IMR-90 (cell line): Measurements from ENCODE around the gene THBS4. TPM values are rescaled to one million over a fixed set of nuclear protein-coding genes. Genes with fewer than 3 reads are reported as not detected.

Experiments used
- ATAC-seq: fragments of 200-7000 bp; cut with Tn5 transposase; 2 replicates; pipeline ENCODE4 v1.9.1; 2020; ENCODE audit warnings: low read depth, mild to moderate bottlenecking, moderate library complexity
- BruUV-seq: library from RNA; stranded (reverse); fragments of 400-500 nt; replicated peaks from 2 replicates; lab custom pipeline; 2021; lab: Mats Ljungman, UMichigan
- CTCF ChIA-PET: fragments of 300-600 bp; formaldehyde crosslinking; extraction: SDS; loops from one replicate; lab custom pipeline; 2021; ENCODE audit warnings: antibody characterized with exemption; lab: Yijun Ruan, JAX
- POLR2A ChIA-PET: fragments of 300-600 bp; sonication (Branson Sonifier 250); formaldehyde crosslinking; loops from one replicate; lab custom pipeline; 2022; ENCODE audit warnings: antibody characterized with exemption; ENCODE audit not compliant: unreplicated experiment; lab: Charles Lee
- DNase-seq: peaks from one replicate; pipeline ENCODE4 v3.0.0; 2013
- H2AFZ ChIP-seq: replicated peaks from 2 replicates; pipeline ENCODE3; 2013; ENCODE audit warnings: low read length, mild to moderate bottlenecking; ENCODE audit not compliant: poor library complexity
- H2AK5ac ChIP-seq: 2 replicates; pipeline ENCODE4 v1.6.1; 2013; ENCODE audit warnings: low read depth, low read length, inconsistent platforms
- H2AK9ac ChIP-seq: replicated peaks from 2 replicates; pipeline ENCODE3; 2013; ENCODE audit warnings: mild to moderate bottlenecking, low read depth, low read length, moderate library complexity; ENCODE audit not compliant: poor library complexity
- H2BK120ac ChIP-seq: 2 replicates; pipeline ENCODE4 v1.6.1; 2013; ENCODE audit warnings: low read depth, low read length, inconsistent platforms
- H2BK15ac ChIP-seq: 3 replicates; pipeline ENCODE4 v1.6.1; 2013; ENCODE audit warnings: low read depth, low read length, inconsistent platforms
- H2BK20ac ChIP-seq: 2 replicates; pipeline ENCODE4 v1.6.1; 2013; ENCODE audit warnings: low read depth, mild to moderate bottlenecking, inconsistent platforms, low read length, moderate library complexity
- H2BK5ac ChIP-seq: 2 replicates; pipeline ENCODE4 v1.6.1; 2013; ENCODE audit warnings: mild to moderate bottlenecking, low read depth, low read length, inconsistent platforms; ENCODE audit not compliant: poor library complexity, severe bottlenecking
- H3K14ac ChIP-seq: replicated peaks from 2 replicates; pipeline ENCODE4 v1.6.1; 2013; ENCODE audit warnings: low read depth, low read length, inconsistent platforms
- H3K18ac ChIP-seq: 2 replicates; pipeline ENCODE4 v1.6.1; 2013; ENCODE audit warnings: low read depth, low read length, control low read depth
- H3K23ac ChIP-seq: 2 replicates; pipeline ENCODE4 v1.6.1; 2013; ENCODE audit warnings: low read depth, low read length, inconsistent platforms
- H3K27ac ChIP-seq: 2 replicates; pipeline ENCODE4 v1.5.1; 2013; ENCODE audit warnings: mild to moderate bottlenecking, control low read depth, low read length; ENCODE audit not compliant: insufficient read depth
- H3K27me3 ChIP-seq: 2 replicates; pipeline ENCODE4 v1.6.1; 2013; ENCODE audit warnings: low read length; ENCODE audit not compliant: control insufficient read depth, insufficient read depth
- H3K36me3 ChIP-seq: 2 replicates; pipeline ENCODE4 v1.6.1; 2013; ENCODE audit warnings: low read length, mixed read lengths; ENCODE audit not compliant: control insufficient read depth, insufficient read depth
- H3K4ac ChIP-seq: 2 replicates; pipeline ENCODE4 v1.6.1; 2013; ENCODE audit warnings: low read depth, low read length, inconsistent platforms
- H3K4me1 ChIP-seq: 2 replicates; pipeline ENCODE4 v1.6.1; 2013; ENCODE audit warnings: low read length, mixed read lengths; ENCODE audit not compliant: control insufficient read depth, insufficient read depth
- H3K4me2 ChIP-seq: 2 replicates; pipeline ENCODE4 v1.6.1; 2013; ENCODE audit warnings: low read depth, mild to moderate bottlenecking, control low read depth, low read length, moderate library complexity
- H3K4me3 ChIP-seq: 2 replicates; pipeline ENCODE4 v1.5.1; 2013; ENCODE audit warnings: low read depth, mild to moderate bottlenecking, control low read depth, low read length, moderate library complexity; ENCODE audit not compliant: insufficient read depth
- H3K56ac ChIP-seq: 2 replicates; pipeline ENCODE4 v1.6.1; 2013; ENCODE audit warnings: low read length, inconsistent platforms; ENCODE audit not compliant: insufficient read depth; ENCODE audit errors: extremely low read depth
- H3K79me1 ChIP-seq, 2 experiments: 2 replicates each; pipeline ENCODE4 v1.6.1; 2013; ENCODE audit warnings: low read length in 2 of 2, inconsistent platforms in 1 of 2, low read depth in 1 of 2
- H3K9ac ChIP-seq: 2 replicates; pipeline ENCODE4 v1.6.1; 2013; ENCODE audit warnings: low read depth, low read length, control low read depth
- H3K9me1 ChIP-seq: 2 replicates; pipeline ENCODE4 v1.6.1; 2013; ENCODE audit warnings: low read length, inconsistent platforms; ENCODE audit not compliant: insufficient read depth
- H3K9me3 ChIP-seq: 2 replicates; pipeline ENCODE4 v1.6.1; 2013; ENCODE audit warnings: low read length; ENCODE audit not compliant: control insufficient read depth, insufficient read depth
- H4K20me1 ChIP-seq: 2 replicates; pipeline ENCODE4 v1.6.1; 2013; ENCODE audit warnings: low read length, inconsistent platforms; ENCODE audit not compliant: insufficient read depth
- H4K5ac ChIP-seq: 2 replicates; pipeline ENCODE4 v1.6.1; 2013; ENCODE audit warnings: mild to moderate bottlenecking, low read depth, low read length, control low read depth
- H4K8ac ChIP-seq, 2 experiments: 2 replicates each; pipeline ENCODE4 v1.6.1; 2013; ENCODE audit warnings: low read depth in 2 of 2, low read length in 2 of 2, control low read depth in 1 of 2, inconsistent platforms in 1 of 2
- H4K91ac ChIP-seq: 2 replicates; pipeline ENCODE4 v1.6.1; 2013; ENCODE audit warnings: low read depth, low read length, inconsistent platforms; ENCODE audit not compliant: insufficient read depth
- BHLHE40 ChIP-seq: fragments of 150-350 bp; IDR thresholded peaks from 2 replicates; pipeline ENCODE4 v1.6.1; 2016; ENCODE audit warnings: mild to moderate bottlenecking, low read depth, low read length
- CEBPB ChIP-seq: IDR thresholded peaks from 2 replicates; pipeline ENCODE4 v1.6.1; 2012; ENCODE audit warnings: low read depth, low read length, improper control_type of control experiment
- CHD1 ChIP-seq: IDR thresholded peaks from 2 replicates; pipeline ENCODE4 v1.6.1; 2012; ENCODE audit warnings: low read depth, low read length, improper control_type of control experiment
- MAFK ChIP-seq: IDR thresholded peaks from 2 replicates; pipeline ENCODE4 v1.6.1; 2012; ENCODE audit warnings: low read depth, low read length, improper control_type of control experiment
- NFE2L2 ChIP-seq: fragments of 150-350 bp; IDR thresholded peaks from 2 replicates; pipeline ENCODE4 v1.6.1; 2016; ENCODE audit warnings: low read depth, mild to moderate bottlenecking, low read length
- RAD21 ChIP-seq: IDR thresholded peaks from 2 replicates; pipeline ENCODE4 v1.6.1; 2012; ENCODE audit warnings: low read length, improper control_type of control experiment
- RCOR1 ChIP-seq: IDR thresholded peaks from 2 replicates; pipeline ENCODE4 v1.6.1; 2012; ENCODE audit warnings: mild to moderate bottlenecking, low read length, improper control_type of control experiment; ENCODE audit not compliant: insufficient replicate concordance
- RFX5 ChIP-seq: IDR thresholded peaks from 2 replicates; pipeline ENCODE4 v1.8.0; 2012; ENCODE audit warnings: low read depth, mild to moderate bottlenecking, low read length, moderate library complexity
- WGBS, 2 experiments: methylation state at CpG; one replicate each; pipeline versions ENCODE4 v1.1.5 to v1.1.7; 2013; ENCODE audit warnings: missing lambda C conversion rate in 2 of 2; ENCODE audit not compliant: insufficient read length in 1 of 2; ENCODE audit errors: extremely low coverage in 2 of 2; 5-methylcytosine and 5-hydroxymethylcytosine counted together
- dilution Hi-C: fragments of 300-500 bp; cut with HindIII; formaldehyde crosslinking; loops from one replicate; pipeline ENCODE4 v1.14.3; 2018; ENCODE audit warnings: low sequenced_read_pairs; ENCODE audit not compliant: unreplicated experiment
- in situ Hi-C: fragments of 300-500 bp; cut with MboI; formaldehyde crosslinking; loops from 3 replicates; pipeline ENCODE4 v1.14.3; 2019; ENCODE audit warnings: low sequenced_read_pairs, inconsistent platforms, mixed read lengths
- intact Hi-C: fragments of 100-400 bp; cut with micrococcal nuclease; formaldehyde crosslinking; loops from 2 replicates; pipeline ENCODE4 v1.10.0; 2022
- polyA plus RNA-seq, 3 experiments: library from polyadenylated mRNA; depleted of rRNA; stranded (reverse); fragments of >200 nt; gene quantifications; 2 replicates each; pipeline ENCODE4 v1.2.3, GENCODE V29; 2012; ENCODE audit warnings: low replicate concordance in 1 of 3
- total RNA-seq: library from RNA; depleted of rRNA; stranded (reverse); fragments of >200 nt; gene quantifications from 2 replicates; pipeline ENCODE4 v1.2.3, GENCODE V29; 2012
- TF ChIP-seq, protein P1 (sequence below): fragments of 150-350 bp; IDR thresholded peaks from 2 replicates; pipeline ENCODE4 v1.6.1; 2016; ENCODE audit warnings: low read depth, mild to moderate bottlenecking, low read length, moderate library complexity, borderline replicate concordance
- TF ChIP-seq, protein P2 (sequence below): fragments of 150-350 bp; IDR thresholded peaks from 2 replicates; pipeline ENCODE4 v1.6.1; 2017; ENCODE audit warnings: mild to moderate bottlenecking, antibody characterized with exemption, low read length, low read depth

THBS4 gene
- total and polyA plus RNA-seq, 2 of the 4 experiments (the other 2 are of a cell fraction) = 0.90 to 0.92 TPM

DNA sequence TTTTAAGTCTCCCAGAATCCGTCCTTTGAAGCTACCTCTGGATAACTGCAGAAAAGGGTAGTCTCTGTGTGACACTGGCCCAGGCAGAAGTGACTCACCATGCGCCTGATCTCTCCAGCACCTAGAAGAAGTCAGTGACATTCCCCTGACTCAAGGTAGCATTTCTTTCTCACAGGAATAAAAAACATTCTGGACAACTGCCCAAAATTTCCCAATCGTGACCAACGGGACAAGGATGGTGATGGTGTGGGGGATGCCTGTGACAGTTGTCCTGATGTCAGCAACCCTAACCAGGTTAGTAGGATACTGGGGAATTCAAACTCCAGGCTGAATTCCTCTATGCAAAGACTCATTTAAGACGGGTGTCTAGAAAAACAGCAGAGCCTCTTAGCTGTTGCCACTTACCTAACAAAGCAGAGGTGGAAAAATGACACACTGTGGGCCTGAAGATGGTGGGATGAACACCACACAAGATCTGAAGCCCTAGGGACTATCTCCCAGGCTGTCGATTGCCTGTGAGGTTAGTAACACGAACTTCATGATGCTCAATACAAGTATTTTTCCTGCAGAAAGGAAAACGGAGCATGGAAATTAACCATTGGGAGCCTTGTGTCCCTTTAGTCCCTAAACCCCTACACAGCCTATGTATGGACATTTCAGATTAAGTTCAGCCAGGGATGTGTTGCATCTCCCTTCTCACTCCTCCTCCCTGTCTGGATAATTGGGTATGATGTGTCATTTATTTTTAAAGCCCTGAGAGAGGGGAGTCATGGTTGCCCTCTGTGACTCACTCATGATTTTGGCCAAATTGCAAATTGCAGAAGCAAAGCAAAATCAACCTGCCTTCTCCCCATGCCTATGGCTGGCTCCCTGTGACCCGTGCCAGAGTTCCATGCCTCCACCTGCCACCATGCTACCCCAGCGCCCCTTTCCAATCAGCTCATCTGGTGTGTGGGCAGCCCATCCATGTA is 37.2 kb downstream of the THBS4 start (continued):
- TF ChIP-seq BHLHE40 = no peak
- no peak for TF ChIP-seq RFX5

DNA sequence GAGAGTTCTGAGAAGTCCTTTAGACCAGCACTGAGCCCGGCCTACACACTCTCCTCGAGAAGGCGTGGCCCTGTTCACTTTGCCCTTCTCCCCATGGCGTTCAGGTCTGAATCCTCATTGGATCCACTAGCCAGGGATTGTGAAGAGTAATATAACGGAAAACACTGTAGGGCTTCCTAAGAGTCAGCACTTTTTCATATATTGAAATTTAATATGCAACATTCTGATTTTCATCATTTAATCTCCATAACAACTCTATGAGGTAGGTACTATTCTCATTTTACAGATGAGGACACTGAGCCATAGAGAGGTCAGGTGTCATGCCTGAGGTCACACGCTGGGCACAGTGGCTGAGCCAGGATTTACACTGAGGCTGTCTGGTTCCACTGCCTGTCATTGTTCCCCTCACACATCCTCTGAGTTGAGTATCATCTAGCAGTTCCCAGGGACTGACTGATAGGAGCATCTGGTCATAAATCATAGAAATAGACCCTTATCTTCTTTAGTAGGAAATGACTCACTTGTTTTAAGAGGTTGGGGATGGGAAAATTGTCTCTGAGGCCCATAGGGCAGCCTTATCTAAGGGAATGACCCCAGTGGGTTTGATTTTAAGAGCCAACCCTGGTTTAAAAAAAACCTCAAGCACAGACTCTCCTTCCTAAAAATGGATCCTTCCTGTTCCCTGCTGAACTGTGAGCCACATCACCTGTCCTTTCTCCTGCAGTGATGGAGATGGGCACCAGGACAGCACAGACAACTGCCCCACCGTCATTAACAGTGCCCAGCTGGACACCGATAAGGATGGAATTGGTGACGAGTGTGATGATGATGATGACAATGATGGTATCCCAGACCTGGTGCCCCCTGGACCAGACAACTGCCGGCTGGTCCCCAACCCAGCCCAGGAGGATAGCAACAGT is 41.2 kb downstream of the THBS4 start:
- Histone ChIP-seq H4K8ac (no peak overlapping the region), H3K9ac (no peak overlapping the region), H4K91ac (no peak overlapping the region), H2BK20ac (no peak overlapping the region), H3K18ac (no peak overlapping the region), H3K4me1 (no peaks in the 10 kb centered on the region), H3K14ac (no peak overlapping the region), H3K27me3 (peaks cover 3% of the 10 kb centered on the region), H2AK5ac (no peak overlapping the region; the same call in 1 of the 2 replicates), H3K56ac (no peak overlapping the region), H3K4me2 (no peak overlapping the region), H2BK15ac (no peak overlapping the region), H2AFZ (no peak overlapping the region), H3K27ac (no peak overlapping the region), H4K20me1 (no peaks in the 10 kb centered on the region), H2BK5ac (no peak overlapping the region), H2AK9ac (no peak overlapping the region), H3K23ac (no peak overlapping the region), H4K5ac (no peak overlapping the region), H3K9me1 (peaks cover 2% of the 10 kb centered on the region; the same call in 1 of the 2 replicates), H3K9me3 (no peaks in the 10 kb centered on the region), H3K36me3 (no peaks in the 10 kb centered on the region), H3K4ac (no peak overlapping the region), H3K4me3 (no peak overlapping the region), H2BK120ac (no peak overlapping the region), H3K79me1 (no peaks in the 10 kb centered on the region)
- 78% methylated on average over 4 of the region's 10 CpGs; no CpG with 5 or more reads in 1 of the 2 experiments for WGBS, 2 experiments
- in situ Hi-C loops (no loop called here), intact Hi-C loops (no loop called here), dilution Hi-C loops (no loop called here)
- no peak for ATAC-seq
- POLR2A ChIA-PET = no interaction called here
- CTCF ChIA-PET = no interaction called here
- DNase-seq = peak; percentile 19
- BruUV-seq = no TSS peak
- TF ChIP-seq RCOR1 (no peak), MAFK (no peak), CHD1 (no peak), RAD21 (no peak), RFX5 (no peak), CEBPB (no peak), NFE2L2 (no peak)
- TF ChIP-seq, protein P1, sequence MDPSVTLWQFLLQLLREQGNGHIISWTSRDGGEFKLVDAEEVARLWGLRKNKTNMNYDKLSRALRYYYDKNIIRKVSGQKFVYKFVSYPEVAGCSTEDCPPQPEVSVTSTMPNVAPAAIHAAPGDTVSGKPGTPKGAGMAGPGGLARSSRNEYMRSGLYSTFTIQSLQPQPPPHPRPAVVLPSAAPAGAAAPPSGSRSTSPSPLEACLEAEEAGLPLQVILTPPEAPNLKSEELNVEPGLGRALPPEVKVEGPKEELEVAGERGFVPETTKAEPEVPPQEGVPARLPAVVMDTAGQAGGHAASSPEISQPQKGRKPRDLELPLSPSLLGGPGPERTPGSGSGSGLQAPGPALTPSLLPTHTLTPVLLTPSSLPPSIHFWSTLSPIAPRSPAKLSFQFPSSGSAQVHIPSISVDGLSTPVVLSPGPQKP = no peak
- TF ChIP-seq, protein P2, sequence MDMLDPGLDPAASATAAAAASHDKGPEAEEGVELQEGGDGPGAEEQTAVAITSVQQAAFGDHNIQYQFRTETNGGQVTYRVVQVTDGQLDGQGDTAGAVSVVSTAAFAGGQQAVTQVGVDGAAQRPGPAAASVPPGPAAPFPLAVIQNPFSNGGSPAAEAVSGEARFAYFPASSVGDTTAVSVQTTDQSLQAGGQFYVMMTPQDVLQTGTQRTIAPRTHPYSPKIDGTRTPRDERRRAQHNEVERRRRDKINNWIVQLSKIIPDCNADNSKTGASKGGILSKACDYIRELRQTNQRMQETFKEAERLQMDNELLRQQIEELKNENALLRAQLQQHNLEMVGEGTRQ = no peak
